Hair follicle dermal papilla cell (primary cell): ENCODE results near the gene INSL6. TPM values are rescaled to one million over a fixed set of nuclear protein-coding genes. Genes with fewer than 3 reads are reported as not detected.

ENCODE experiments used
- small RNA-seq: library from RNA; depleted of rRNA; stranded (forward); fragments of <200 nt; gene quantifications from one replicate; pipeline ENCODE3, GENCODE V24; 2012
- total RNA-seq: library from RNA; depleted of rRNA; stranded (reverse); fragments of >200 nt; gene quantifications from 2 replicates; pipeline ENCODE4 v1.2.3, GENCODE V29; 2012

INSL6 gene, protein sequence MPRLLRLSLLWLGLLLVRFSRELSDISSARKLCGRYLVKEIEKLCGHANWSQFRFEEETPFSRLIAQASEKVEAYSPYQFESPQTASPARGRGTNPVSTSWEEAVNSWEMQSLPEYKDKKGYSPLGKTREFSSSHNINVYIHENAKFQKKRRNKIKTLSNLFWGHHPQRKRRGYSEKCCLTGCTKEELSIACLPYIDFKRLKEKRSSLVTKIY
- not detected in 2 replicates for total RNA-seq

DNA sequence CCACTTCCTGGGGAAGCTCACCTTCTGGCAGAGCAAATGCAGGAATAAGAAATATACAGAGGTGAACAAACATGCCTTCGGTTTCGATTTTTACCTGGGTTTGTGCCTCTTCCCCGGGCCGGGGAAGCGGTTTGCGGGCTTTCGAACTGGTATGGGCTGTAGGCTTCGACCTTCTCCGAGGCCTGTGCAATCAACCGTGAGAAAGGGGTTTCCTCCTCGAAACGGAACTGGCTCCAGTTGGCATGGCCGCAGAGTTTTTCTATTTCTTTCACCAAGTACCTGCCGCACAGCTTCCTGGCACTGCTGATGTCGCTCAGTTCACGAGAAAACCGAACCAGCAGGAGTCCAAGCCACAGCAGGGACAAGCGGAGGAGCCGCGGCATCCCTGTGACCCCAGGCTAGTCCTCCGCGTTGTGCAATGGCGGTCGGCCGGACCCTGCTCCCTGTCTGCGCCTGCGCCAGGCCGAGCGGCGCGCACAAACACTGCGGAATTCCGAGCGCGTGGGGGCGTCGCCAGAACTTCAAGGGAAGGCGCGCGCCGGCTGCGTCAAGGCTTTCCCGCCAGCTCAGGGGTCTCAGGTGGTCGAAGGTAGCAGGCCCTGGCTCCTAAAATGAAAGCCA lies at the start of gene INSL6:
TSS of gene INSL6 (minus strand) at position 420 of the 621 bp plus-strand sequence. CDS start at position 383, 37 bp downstream.

DNA sequence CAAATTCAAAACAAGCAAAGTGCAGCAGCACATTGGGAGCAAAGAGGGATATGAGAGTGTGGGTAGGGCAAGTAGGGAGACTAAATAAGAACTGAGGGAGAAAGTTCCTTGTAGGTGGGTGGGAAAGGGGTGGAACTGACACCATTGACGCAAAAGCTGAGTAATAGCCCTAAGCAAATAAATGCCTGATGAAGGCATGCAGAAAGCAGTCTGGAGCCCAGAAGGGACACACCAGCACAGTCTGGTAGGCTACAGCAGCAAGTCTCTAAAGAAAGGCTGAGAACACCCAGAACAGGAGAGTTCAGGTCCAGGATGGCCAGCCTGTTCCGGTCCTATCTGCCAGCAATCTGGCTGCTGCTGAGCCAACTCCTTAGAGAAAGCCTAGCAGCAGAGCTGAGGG lies 45.8 kb upstream of the INSL6 start, which contains the start of gene INSL4:
TSS of gene INSL4 (plus strand) at position 208 of the 400 bp plus-strand sequence. CDS start at position 313, 105 bp downstream.

Small RNA genes lying within 50 kb of the gene (small RNA-seq; reads per million reads assigned to genes)
- gene AL133547.1: not detected

Other genes with a start within 250 kb of the INSL6 start
- 9.4 and 14.4 TPM in 2 replicates for gene JAK2, start 200.4 kb downstream of the INSL6 start, total RNA-seq
- not detected in 2 replicates for gene INSL4, start 45.8 kb upstream of the INSL6 start, total RNA-seq
- not detected in 2 replicates for gene RLN2, start 119.1 kb upstream of the INSL6 start, total RNA-seq
- gene RLN1, start 154.2 kb upstream of the INSL6 start, total RNA-seq: not detected in 2 replicates